ENCODE results near the gene SLC39A8.

SLC39A8 gene

GRCh38 chr4:102335616-102336015 is 9.7 kb downstream of the SLC39A8 start:
- Histone ChIP-seq H3K56ac (ENCODE audit: low read length) (no peak overlapping the region), H3K9ac (ENCODE audit: low read length) (no peak overlapping the region), H3K36me3 (ENCODE audit: control insufficient read depth, insufficient read depth, low read length) (no peaks in the 10 kb centered on the region), H3K79me2 (ENCODE audit: control insufficient read depth, insufficient read depth, low read length) (peaks cover 19% of the 10 kb centered on the region), H3K23ac (ENCODE audit: low read length) (no peak overlapping the region), H3K27me3 (ENCODE audit: insufficient read depth, low read length, poor library complexity) (no peaks in the 10 kb centered on the region), H4K8ac (ENCODE audit: low read depth, low read length) (no peak overlapping the region), H2BK5ac (ENCODE audit: low read length) (no peak overlapping the region), H2AK5ac (ENCODE audit: low read length) (no peak overlapping the region), H3K4me3 (ENCODE audit: low read length) (no peak overlapping the region), H3K18ac (ENCODE audit: low read length) (no peak overlapping the region), H3K4me1 (ENCODE audit: control insufficient read depth, low read depth, low read length) (peaks cover 3% of the 10 kb centered on the region), H3K79me1 (ENCODE audit: low read length) (peaks cover 2% of the 10 kb centered on the region), H2BK15ac (replicated peaks; ENCODE audit: low read depth) (no peak overlapping the region), H3K27ac (ENCODE audit: low read depth, low read length) (no peak overlapping the region), H2BK120ac (ENCODE audit: low read depth, low read length) (no peak overlapping the region), H3K4me2 (ENCODE audit: low read length) (no peak overlapping the region), H4K5ac (ENCODE audit: low read length) (no peak overlapping the region), H3K4ac (ENCODE audit: low read depth, low read length) (no peak overlapping the region)
- no CpG with 5 or more reads among the region's 2 CpGs for WGBS (ENCODE audit: extremely low coverage, insufficient coverage, low lambda C conversion rate)
- no peak for DNase-seq

- no CpG with 5 or more reads among the region's 2 CpGs for WGBS (ENCODE audit: extremely low coverage, insufficient coverage, low lambda C conversion rate)
- Histone ChIP-seq H3K27me3 (ENCODE audit: insufficient read depth, low read length, poor library complexity) (no peaks in the 10 kb centered on the region), H3K4me3 (ENCODE audit: low read length) (no peak overlapping the region), H3K56ac (ENCODE audit: low read length) (no peak overlapping the region), H3K79me2 (ENCODE audit: control insufficient read depth, insufficient read depth, low read length) (peaks cover 16% of the 10 kb centered on the region), H3K4me2 (ENCODE audit: low read length) (no peak overlapping the region), H3K4ac (ENCODE audit: low read depth, low read length) (no peak overlapping the region), H3K79me1 (ENCODE audit: low read length) (peaks cover 2% of the 10 kb centered on the region), H2AK5ac (ENCODE audit: low read length) (no peak overlapping the region), H3K9ac (ENCODE audit: low read length) (no peak overlapping the region), H3K23ac (ENCODE audit: low read length) (no peak overlapping the region), H4K8ac (ENCODE audit: low read depth, low read length) (no peak overlapping the region), H4K5ac (ENCODE audit: low read length) (no peak overlapping the region), H3K4me1 (ENCODE audit: control insufficient read depth, low read depth, low read length) (peaks cover 3% of the 10 kb centered on the region), H2BK15ac (replicated peaks; ENCODE audit: low read depth) (no peak overlapping the region), H3K36me3 (ENCODE audit: control insufficient read depth, insufficient read depth, low read length) (no peaks in the 10 kb centered on the region), H3K18ac (ENCODE audit: low read length) (no peak overlapping the region), H2BK120ac (ENCODE audit: low read depth, low read length) (no peak overlapping the region), H3K27ac (ENCODE audit: low read depth, low read length) (no peak overlapping the region), H2BK5ac (ENCODE audit: low read length) (no peak overlapping the region)
- no peak for DNase-seq
Observed at GRCh38 chr4:102334624-102335023, 10.7 kb downstream of the SLC39A8 start.

GRCh38 chr4:102333787-102334186 is 11.5 kb downstream of the SLC39A8 start:
- no peak overlapping the region for H4K5ac ChIP-seq (ENCODE audit: low read length)
- H3K27ac ChIP-seq (ENCODE audit: low read depth, low read length) = no peak overlapping the region
- H3K4me3 ChIP-seq (ENCODE audit: low read length) = no peak overlapping the region
- H3K18ac ChIP-seq (ENCODE audit: low read length) = no peak overlapping the region
- no peak overlapping the region for H3K23ac ChIP-seq (ENCODE audit: low read length)
- no peak overlapping the region for H3K9ac ChIP-seq (ENCODE audit: low read length)
- H2BK120ac ChIP-seq (ENCODE audit: low read depth, low read length) = no peak overlapping the region
- no peak overlapping the region for H3K4me2 ChIP-seq (ENCODE audit: low read length)
- no peak overlapping the region for H3K56ac ChIP-seq (ENCODE audit: low read length)
- peaks cover 2% of the 10 kb centered on the region for H3K79me1 ChIP-seq (ENCODE audit: low read length)
- peaks cover 3% of the 10 kb centered on the region for H3K4me1 ChIP-seq (ENCODE audit: control insufficient read depth, low read depth, low read length)
- no peak overlapping the region for H4K8ac ChIP-seq (ENCODE audit: low read depth, low read length)
- no CpG with 5 or more reads among the region's 3 CpGs for WGBS (ENCODE audit: extremely low coverage, insufficient coverage, low lambda C conversion rate)
- peaks cover 17% of the 10 kb centered on the region for H3K79me2 ChIP-seq (ENCODE audit: control insufficient read depth, insufficient read depth, low read length)
- no peak overlapping the region for H2BK15ac ChIP-seq (replicated peaks; ENCODE audit: low read depth)
- H3K27me3 ChIP-seq (ENCODE audit: insufficient read depth, low read length, poor library complexity) = no peaks in the 10 kb centered on the region
- no peak overlapping the region for H2AK5ac ChIP-seq (ENCODE audit: low read length)
- peak overlapping the region; percentile 55 for H3K4ac ChIP-seq (ENCODE audit: low read depth, low read length)
- no peak overlapping the region for H2BK5ac ChIP-seq (ENCODE audit: low read length)
- DNase-seq = no peak
- H3K36me3 ChIP-seq (ENCODE audit: control insufficient read depth, insufficient read depth, low read length) = no peaks in the 10 kb centered on the region

GRCh38 chr4:102328045-102328444 is 17.2 kb downstream of the SLC39A8 start:
- no peak overlapping the region for H3K4me3 ChIP-seq (ENCODE audit: low read length)
- no peak overlapping the region for H3K23ac ChIP-seq (ENCODE audit: low read length)
- no peak overlapping the region for H3K9ac ChIP-seq (ENCODE audit: low read length)
- peaks cover 5% of the 10 kb centered on the region for H3K79me1 ChIP-seq (ENCODE audit: low read length)
- no peak overlapping the region for H3K4me2 ChIP-seq (ENCODE audit: low read length)
- no peak overlapping the region for H2BK5ac ChIP-seq (ENCODE audit: low read length)
- H3K18ac ChIP-seq (ENCODE audit: low read length) = no peak overlapping the region
- no CpG with 5 or more reads among the region's 1 CpG for WGBS (ENCODE audit: extremely low coverage, insufficient coverage, low lambda C conversion rate)
- H4K8ac ChIP-seq (ENCODE audit: low read depth, low read length) = no peak overlapping the region
- H4K5ac ChIP-seq (ENCODE audit: low read length) = no peak overlapping the region
- H3K4me1 ChIP-seq (ENCODE audit: control insufficient read depth, low read depth, low read length) = no peaks in the 10 kb centered on the region
- peaks cover 18% of the 10 kb centered on the region for H3K79me2 ChIP-seq (ENCODE audit: control insufficient read depth, insufficient read depth, low read length)
- no peaks in the 10 kb centered on the region for H3K27me3 ChIP-seq (ENCODE audit: insufficient read depth, low read length, poor library complexity)
- DNase-seq = peak; percentile 59
- H2BK120ac ChIP-seq (ENCODE audit: low read depth, low read length) = no peak overlapping the region
- H2AK5ac ChIP-seq (ENCODE audit: low read length) = no peak overlapping the region
- no peaks in the 10 kb centered on the region for H3K36me3 ChIP-seq (ENCODE audit: control insufficient read depth, insufficient read depth, low read length)
- no peak overlapping the region for H2BK15ac ChIP-seq (replicated peaks; ENCODE audit: low read depth)
- H3K27ac ChIP-seq (ENCODE audit: low read depth, low read length) = no peak overlapping the region
- no peak overlapping the region for H3K56ac ChIP-seq (ENCODE audit: low read length)
- no peak overlapping the region for H3K4ac ChIP-seq (ENCODE audit: low read depth, low read length)

GRCh38 chr4:102326951-102327350 is 18.3 kb downstream of the SLC39A8 start:
- WGBS (ENCODE audit: extremely low coverage, insufficient coverage, low lambda C conversion rate) = no CpG with 5 or more reads among the region's 3 CpGs
- DNase-seq = no peak
- peak overlapping the region; percentile 19 for H3K56ac ChIP-seq (ENCODE audit: low read length)
- peaks cover 5% of the 10 kb centered on the region for H3K79me1 ChIP-seq (ENCODE audit: low read length)
- peaks cover 1% of the 10 kb centered on the region for H3K4me1 ChIP-seq (ENCODE audit: control insufficient read depth, low read depth, low read length)
- H3K4me2 ChIP-seq (ENCODE audit: low read length) = no peak overlapping the region
- H2BK120ac ChIP-seq (ENCODE audit: low read depth, low read length) = no peak overlapping the region
- no peak overlapping the region for H2AK5ac ChIP-seq (ENCODE audit: low read length)
- H3K18ac ChIP-seq (ENCODE audit: low read length) = no peak overlapping the region
- H3K79me2 ChIP-seq (ENCODE audit: control insufficient read depth, insufficient read depth, low read length) = peaks cover 18% of the 10 kb centered on the region
- H2BK5ac ChIP-seq (ENCODE audit: low read length) = no peak overlapping the region
- H2BK15ac ChIP-seq (replicated peaks; ENCODE audit: low read depth) = no peak overlapping the region
- no peak overlapping the region for H3K9ac ChIP-seq (ENCODE audit: low read length)
- H4K5ac ChIP-seq (ENCODE audit: low read length) = no peak overlapping the region
- no peak overlapping the region for H3K27ac ChIP-seq (ENCODE audit: low read depth, low read length)
- H3K4me3 ChIP-seq (ENCODE audit: low read length) = no peak overlapping the region
- H3K27me3 ChIP-seq (ENCODE audit: insufficient read depth, low read length, poor library complexity) = no peaks in the 10 kb centered on the region
- no peaks in the 10 kb centered on the region for H3K36me3 ChIP-seq (ENCODE audit: control insufficient read depth, insufficient read depth, low read length)
- no peak overlapping the region for H3K4ac ChIP-seq (ENCODE audit: low read depth, low read length)
- H3K23ac ChIP-seq (ENCODE audit: low read length) = no peak overlapping the region
- no peak overlapping the region for H4K8ac ChIP-seq (ENCODE audit: low read depth, low read length)

- no peak overlapping the region for H4K5ac ChIP-seq (ENCODE audit: low read length)
- peaks cover 7% of the 10 kb centered on the region for H3K79me1 ChIP-seq (ENCODE audit: low read length)
- DNase-seq = no peak
- no peak overlapping the region for H2BK5ac ChIP-seq (ENCODE audit: low read length)
- no peak overlapping the region for H2AK5ac ChIP-seq (ENCODE audit: low read length)
- no peak overlapping the region for H3K56ac ChIP-seq (ENCODE audit: low read length)
- H3K9ac ChIP-seq (ENCODE audit: low read length) = no peak overlapping the region
- no peak overlapping the region for H3K4me3 ChIP-seq (ENCODE audit: low read length)
- H3K27me3 ChIP-seq (ENCODE audit: insufficient read depth, low read length, poor library complexity) = no peaks in the 10 kb centered on the region
- H3K36me3 ChIP-seq (ENCODE audit: control insufficient read depth, insufficient read depth, low read length) = no peaks in the 10 kb centered on the region
- no peak overlapping the region for H3K23ac ChIP-seq (ENCODE audit: low read length)
- H3K79me2 ChIP-seq (ENCODE audit: control insufficient read depth, insufficient read depth, low read length) = peaks cover 18% of the 10 kb centered on the region
- no peak overlapping the region for H3K18ac ChIP-seq (ENCODE audit: low read length)
- no peak overlapping the region for H3K27ac ChIP-seq (ENCODE audit: low read depth, low read length)
- H2BK15ac ChIP-seq (replicated peaks; ENCODE audit: low read depth) = no peak overlapping the region
- no peak overlapping the region for H3K4me2 ChIP-seq (ENCODE audit: low read length)
- no peak overlapping the region for H4K8ac ChIP-seq (ENCODE audit: low read depth, low read length)
- H3K4ac ChIP-seq (ENCODE audit: low read depth, low read length) = no peak overlapping the region
- H2BK120ac ChIP-seq (ENCODE audit: low read depth, low read length) = no peak overlapping the region
- peaks cover 5% of the 10 kb centered on the region for H3K4me1 ChIP-seq (ENCODE audit: control insufficient read depth, low read depth, low read length)
- no CpG with 5 or more reads among the region's 3 CpGs for WGBS (ENCODE audit: extremely low coverage, insufficient coverage, low lambda C conversion rate)
Observed at GRCh38 chr4:102324730-102325129, 20.6 kb downstream of the SLC39A8 start.

All from mesendoderm (in vitro differentiated cells).